GM21515 (cell line): ENCODE measurements around the gene KDM1B.
"Not testable (repeated sequence)": the region's sequence is repeated elsewhere in the genome, so short reads cannot be mapped to it uniquely, and the experiment has no call there.

Source experiments
- ATAC-seq: cut with Tn5 transposase; IDR thresholded peaks from one replicate; pipeline ENCODE4 v1.9.1; 2021; ENCODE audit not compliant: unreplicated experiment

KDM1B gene

GRCh38 chr6:18226451-18227105, 71.4 kb downstream of the KDM1B start:
- not testable (repeated sequence) for ATAC-seq

- not testable (repeated sequence) for ATAC-seq
Observed at GRCh38 chr6:18227166-18227565, 71.9 kb downstream of the KDM1B start.

- not testable (repeated sequence) for ATAC-seq
Observed at GRCh38 chr6:18228590-18228989, 73.4 kb downstream of the KDM1B start.

- not testable (repeated sequence) for ATAC-seq
Observed at GRCh38 chr6:18231856-18232255, 76.6 kb downstream of the KDM1B start.

GRCh38 chr6:18233770-18234169, 78.5 kb downstream of the KDM1B start:
- ATAC-seq, result not testable (repeated sequence)

- ATAC-seq, result no peak
Observed at GRCh38 chr6:18234564-18234963, 79.3 kb downstream of the KDM1B start.

- no peak for ATAC-seq
Observed at GRCh38 chr6:18235524-18235923, 80.3 kb downstream of the KDM1B start.

GRCh38 chr6:18237167-18237566, 81.9 kb downstream of the KDM1B start:
- no peak for ATAC-seq

GRCh38 chr6:18240230-18240629, 85.0 kb downstream of the KDM1B start:
- no peak for ATAC-seq

- ATAC-seq, result no peak
Observed at GRCh38 chr6:18241208-18242038, 86.2 kb downstream of the KDM1B start.

- no peak for ATAC-seq
Observed at GRCh38 chr6:18242062-18242851, 87.0 kb downstream of the KDM1B start.

GRCh38 chr6:18243302-18243893, 88.2 kb downstream of the KDM1B start:
- no peak for ATAC-seq

GRCh38 chr6:18244251-18244650, 89.0 kb downstream of the KDM1B start:
- ATAC-seq, result no peak

- ATAC-seq, result no peak
Observed at GRCh38 chr6:18245079-18245478, 89.9 kb downstream of the KDM1B start.

GRCh38 chr6:18245642-18246041, 90.4 kb downstream of the KDM1B start:
- no peak for ATAC-seq

- no peak for ATAC-seq
Observed at GRCh38 chr6:18246205-18246604, 91.0 kb downstream of the KDM1B start.

GRCh38 chr6:18247002-18247401, 91.8 kb downstream of the KDM1B start:
- no peak for ATAC-seq

- no peak for ATAC-seq
Observed at GRCh38 chr6:18248698-18249097, 93.5 kb downstream of the KDM1B start.

- ATAC-seq, result no peak
Observed at GRCh38 chr6:18249271-18249670, 94.0 kb downstream of the KDM1B start.

- no peak for ATAC-seq
Observed at GRCh38 chr6:18253635-18254034, 98.4 kb downstream of the KDM1B start.

- no peak for ATAC-seq
Observed at GRCh38 chr6:18254793-18255192, 99.6 kb downstream of the KDM1B start.
